Peyer's patch (tissue), 4 donors: ENCODE data around the gene MARCHF2. TPM values are rescaled to one million over a fixed set of nuclear protein-coding genes. Genes with fewer than 3 reads are reported as not detected.
"Not testable (repeated sequence)": the region's sequence is repeated elsewhere in the genome, so short reads cannot be mapped to it uniquely, and the experiment has no call there.

Experiments
- DNase-seq, 3 donors: peaks; one replicate each; pipeline ENCODE4 v3.0.0-alpha.2; 2017 to 2019
- H3K27ac ChIP-seq, 4 donors: fragments of 200-600 bp; sonication (generic); one replicate each; pipeline ENCODE4 v1.5.1; 2016 to 2019
- H3K27me3 ChIP-seq, 2 donors: fragments of 200-600 bp; sonication (generic); one replicate each; pipeline ENCODE4 v1.5.1; 2019
- H3K36me3 ChIP-seq, 3 donors: fragments of 200-600 bp; sonication (generic); one replicate each; pipeline ENCODE4 v1.5.1; 2016 to 2019
- H3K4me1 ChIP-seq, 4 donors: fragments of 200-600 bp; sonication (generic); one replicate each; pipeline ENCODE4 v1.5.1; 2016 to 2019
- H3K4me3 ChIP-seq, 4 donors: fragments of 200-600 bp; sonication (generic); 1 replicate in 3 of 4; 2 replicates in 1 of 4; pipeline ENCODE4 v1.5.1; 2016 to 2019; ENCODE audit warnings: mild to moderate bottlenecking in 1 of 4
- H3K9me3 ChIP-seq, 4 donors: fragments of 200-600 bp; sonication (generic); one replicate each; pipeline ENCODE4 v1.5.1; 2016 to 2019; ENCODE audit warnings: mild to moderate bottlenecking in 1 of 4
- CTCF ChIP-seq, 6 experiments: fragments of 450-650 bp in 4 of 6; fragments of 200-600 bp in 2 of 6; sonication (generic) in 1 of 6; IDR thresholded peaks; one replicate each; pipeline ENCODE4 v1.5.1; 2017 to 2019; ENCODE audit warnings: antibody characterized with exemption in 6 of 6, mild to moderate bottlenecking in 3 of 6, moderate library complexity in 1 of 6
- POLR2A ChIP-seq, 2 donors: fragments of 450-650 bp; IDR thresholded peaks; one replicate each; pipeline ENCODE4 v1.5.1; 2017; ENCODE audit warnings: antibody characterized with exemption in 2 of 2, mild to moderate bottlenecking in 2 of 2, moderate library complexity in 2 of 2
- total RNA-seq, 4 donors: library from RNA; depleted of rRNA; stranded (reverse); fragments of >200 nt; gene quantifications; one replicate each; pipeline ENCODE4 v1.1.0, GENCODE V29; 2016

Gene MARCHF2
- total RNA-seq, 4 donors from 2014 or later = 53.5 to 97.4 (median 68.9) TPM

- DNase-seq = no peak
- H3K27ac ChIP-seq = no peak overlapping the region
- no peak overlapping the region for H3K4me3 ChIP-seq
- H3K4me1 ChIP-seq = peaks cover 0 to 13% (median 0%) of the 10 kb centered on the region in 4 donors
- H3K36me3 ChIP-seq = peaks cover 0 to 11% (median 0%) of the 10 kb centered on the region in 3 donors
- no peaks in the 10 kb centered on the region for H3K27me3 ChIP-seq
- H3K9me3 ChIP-seq = no peaks in the 10 kb centered on the region
- TF ChIP-seq POLR2A (IDR thresholded peaks at IDR 0.05) (no peak), CTCF (IDR thresholded peaks at IDR 0.05) (no peak)
Observed at GRCh38 chr19:8421484-8422461, 8.7 kb downstream of the MARCHF2 start.

DNA sequence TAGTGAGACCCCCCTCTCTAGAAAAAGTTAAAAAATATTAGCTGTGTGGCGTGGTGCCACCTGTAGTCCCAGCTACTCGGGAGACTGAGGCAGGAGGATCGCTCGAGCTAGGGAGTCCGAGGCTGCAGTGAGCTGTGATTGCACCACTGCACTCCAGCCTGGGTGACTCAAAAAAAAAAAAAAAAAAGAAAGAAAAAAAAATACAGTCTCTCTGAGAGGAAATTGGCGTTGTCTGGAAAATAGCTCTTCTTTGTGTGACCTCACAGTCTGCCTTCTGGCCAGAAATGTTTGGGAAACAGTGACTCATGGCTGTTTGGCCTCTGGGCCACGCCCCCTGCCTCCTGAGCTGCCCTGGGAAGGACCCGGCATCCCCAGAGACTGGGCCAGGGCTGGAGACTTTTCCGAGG lies 10.7 kb downstream of the MARCHF2 start:
- H3K4me1 ChIP-seq = peaks cover 0 to 13% (median 0%) of the 10 kb centered on the region in 4 donors
- no peak for TF ChIP-seq POLR2A (IDR thresholded peaks at IDR 0.05)
- no peak for TF ChIP-seq CTCF (IDR thresholded peaks at IDR 0.05)
- no peaks in the 10 kb centered on the region for H3K27me3 ChIP-seq
- peak overlapping the region; percentile 49 to 89 (median 66) for H3K27ac ChIP-seq
- no peak overlapping the region for H3K4me3 ChIP-seq
- no peaks in the 10 kb centered on the region for H3K9me3 ChIP-seq
- H3K36me3 ChIP-seq = peaks cover 0 to 16% (median 0%) of the 10 kb centered on the region in 3 donors
- peak; percentile 56 to 87 (median 65) for DNase-seq

GRCh38 chr19:8425331-8425730 lies 12.2 kb downstream of the MARCHF2 start:
- peaks cover 0 to 13% (median 0%) of the 10 kb centered on the region in 4 donors for H3K4me1 ChIP-seq
- not testable (repeated sequence) for H3K4me3 ChIP-seq, H3K27me3 ChIP-seq, DNase-seq, H3K27ac ChIP-seq, H3K9me3 ChIP-seq
- peaks cover 0 to 21% (median 0%) of the 10 kb centered on the region in 3 donors for H3K36me3 ChIP-seq

- no peaks in the 10 kb centered on the region for H3K9me3 ChIP-seq
- H3K36me3 ChIP-seq = peaks cover 0 to 27% (median 0%) of the 10 kb centered on the region in 3 donors
- peaks cover 0 to 13% (median 0%) of the 10 kb centered on the region in 4 donors for H3K4me1 ChIP-seq
- no peak overlapping the region for H3K27ac ChIP-seq
- TF ChIP-seq CTCF (IDR thresholded peaks at IDR 0.05) = no peak
- TF ChIP-seq POLR2A (IDR thresholded peaks at IDR 0.05) = no peak
- H3K4me3 ChIP-seq = no peak overlapping the region
- H3K27me3 ChIP-seq = no peaks in the 10 kb centered on the region
- no peak for DNase-seq
Observed at GRCh38 chr19:8426283-8426682, 13.2 kb downstream of the MARCHF2 start.

- DNase-seq = no peak
- H3K4me1 ChIP-seq = peaks cover 0 to 3% (median 0%) of the 10 kb centered on the region in 4 donors
- peaks cover 0 to 20% (median 0%) of the 10 kb centered on the region in 3 donors for H3K36me3 ChIP-seq
- TF ChIP-seq CTCF (IDR thresholded peaks at IDR 0.05) (no peak), POLR2A (IDR thresholded peaks at IDR 0.05) (no peak)
- H3K27me3 ChIP-seq = no peaks in the 10 kb centered on the region
- no peak overlapping the region for H3K27ac ChIP-seq
- H3K9me3 ChIP-seq = no peaks in the 10 kb centered on the region
- H3K4me3 ChIP-seq = no peak overlapping the region
Observed at GRCh38 chr19:8429044-8429443, 15.9 kb downstream of the MARCHF2 start.

GRCh38 chr19:8429826-8430225 lies 16.7 kb downstream of the MARCHF2 start:
- Histone ChIP-seq H3K27me3 (no peaks in the 10 kb centered on the region), H3K4me1 (no peaks in the 10 kb centered on the region), H3K9me3 (no peaks in the 10 kb centered on the region), H3K4me3 (no peak overlapping the region), H3K36me3 (peaks cover 0 to 20% (median 0%) of the 10 kb centered on the region in 3 donors), H3K27ac (no peak overlapping the region)
- DNase-seq = no peak
- TF ChIP-seq CTCF (IDR thresholded peaks at IDR 0.05) = no peak
- TF ChIP-seq POLR2A (IDR thresholded peaks at IDR 0.05) = no peak
